IMR-90 (cell line): ENCODE results near the gene VSIR. TPM values are rescaled to one million over a fixed set of nuclear protein-coding genes. Genes with fewer than 3 reads are reported as not detected.

Experiments
- ATAC-seq: fragments of 200-7000 bp; cut with Tn5 transposase; 2 replicates; pipeline ENCODE4 v1.9.1; 2020; ENCODE audit warnings: low read depth, mild to moderate bottlenecking, moderate library complexity
- BruUV-seq: library from RNA; stranded (reverse); fragments of 400-500 nt; replicated peaks from 2 replicates; lab custom pipeline; 2021; lab: Mats Ljungman, UMichigan
- CTCF ChIA-PET: fragments of 300-600 bp; formaldehyde crosslinking; extraction: SDS; loops from one replicate; lab custom pipeline; 2021; ENCODE audit warnings: antibody characterized with exemption; lab: Yijun Ruan, JAX
- POLR2A ChIA-PET: fragments of 300-600 bp; sonication (Branson Sonifier 250); formaldehyde crosslinking; loops from one replicate; lab custom pipeline; 2022; ENCODE audit warnings: antibody characterized with exemption; ENCODE audit not compliant: unreplicated experiment; lab: Charles Lee
- DNase-seq: peaks from one replicate; pipeline ENCODE4 v3.0.0; 2013
- H2AFZ ChIP-seq: replicated peaks from 2 replicates; pipeline ENCODE3; 2013; ENCODE audit warnings: low read length, mild to moderate bottlenecking; ENCODE audit not compliant: poor library complexity
- H2AK5ac ChIP-seq: 2 replicates; pipeline ENCODE4 v1.6.1; 2013; ENCODE audit warnings: low read depth, low read length, inconsistent platforms
- H2AK9ac ChIP-seq: replicated peaks from 2 replicates; pipeline ENCODE3; 2013; ENCODE audit warnings: mild to moderate bottlenecking, low read depth, low read length, moderate library complexity; ENCODE audit not compliant: poor library complexity
- H2BK120ac ChIP-seq: 2 replicates; pipeline ENCODE4 v1.6.1; 2013; ENCODE audit warnings: low read depth, low read length, inconsistent platforms
- H2BK15ac ChIP-seq: 3 replicates; pipeline ENCODE4 v1.6.1; 2013; ENCODE audit warnings: low read depth, low read length, inconsistent platforms
- H2BK20ac ChIP-seq: 2 replicates; pipeline ENCODE4 v1.6.1; 2013; ENCODE audit warnings: low read depth, mild to moderate bottlenecking, inconsistent platforms, low read length, moderate library complexity
- H2BK5ac ChIP-seq: 2 replicates; pipeline ENCODE4 v1.6.1; 2013; ENCODE audit warnings: mild to moderate bottlenecking, low read depth, low read length, inconsistent platforms; ENCODE audit not compliant: poor library complexity, severe bottlenecking
- H3K14ac ChIP-seq: replicated peaks from 2 replicates; pipeline ENCODE4 v1.6.1; 2013; ENCODE audit warnings: low read depth, low read length, inconsistent platforms
- H3K18ac ChIP-seq: 2 replicates; pipeline ENCODE4 v1.6.1; 2013; ENCODE audit warnings: low read depth, low read length, control low read depth
- H3K23ac ChIP-seq: 2 replicates; pipeline ENCODE4 v1.6.1; 2013; ENCODE audit warnings: low read depth, low read length, inconsistent platforms
- H3K27ac ChIP-seq: 2 replicates; pipeline ENCODE4 v1.5.1; 2013; ENCODE audit warnings: mild to moderate bottlenecking, control low read depth, low read length; ENCODE audit not compliant: insufficient read depth
- H3K27me3 ChIP-seq: 2 replicates; pipeline ENCODE4 v1.6.1; 2013; ENCODE audit warnings: low read length; ENCODE audit not compliant: control insufficient read depth, insufficient read depth
- H3K36me3 ChIP-seq: 2 replicates; pipeline ENCODE4 v1.6.1; 2013; ENCODE audit warnings: low read length, mixed read lengths; ENCODE audit not compliant: control insufficient read depth, insufficient read depth
- H3K4ac ChIP-seq: 2 replicates; pipeline ENCODE4 v1.6.1; 2013; ENCODE audit warnings: low read depth, low read length, inconsistent platforms
- H3K4me1 ChIP-seq: 2 replicates; pipeline ENCODE4 v1.6.1; 2013; ENCODE audit warnings: low read length, mixed read lengths; ENCODE audit not compliant: control insufficient read depth, insufficient read depth
- H3K4me2 ChIP-seq: 2 replicates; pipeline ENCODE4 v1.6.1; 2013; ENCODE audit warnings: low read depth, mild to moderate bottlenecking, control low read depth, low read length, moderate library complexity
- H3K4me3 ChIP-seq: 2 replicates; pipeline ENCODE4 v1.5.1; 2013; ENCODE audit warnings: low read depth, mild to moderate bottlenecking, control low read depth, low read length, moderate library complexity; ENCODE audit not compliant: insufficient read depth
- H3K56ac ChIP-seq: 2 replicates; pipeline ENCODE4 v1.6.1; 2013; ENCODE audit warnings: low read length, inconsistent platforms; ENCODE audit not compliant: insufficient read depth; ENCODE audit errors: extremely low read depth
- H3K79me1 ChIP-seq, 2 experiments: 2 replicates each; pipeline ENCODE4 v1.6.1; 2013; ENCODE audit warnings: low read length in 2 of 2, inconsistent platforms in 1 of 2, low read depth in 1 of 2
- H3K9ac ChIP-seq: 2 replicates; pipeline ENCODE4 v1.6.1; 2013; ENCODE audit warnings: low read depth, low read length, control low read depth
- H3K9me1 ChIP-seq: 2 replicates; pipeline ENCODE4 v1.6.1; 2013; ENCODE audit warnings: low read length, inconsistent platforms; ENCODE audit not compliant: insufficient read depth
- H3K9me3 ChIP-seq: 2 replicates; pipeline ENCODE4 v1.6.1; 2013; ENCODE audit warnings: low read length; ENCODE audit not compliant: control insufficient read depth, insufficient read depth
- H4K20me1 ChIP-seq: 2 replicates; pipeline ENCODE4 v1.6.1; 2013; ENCODE audit warnings: low read length, inconsistent platforms; ENCODE audit not compliant: insufficient read depth
- H4K5ac ChIP-seq: 2 replicates; pipeline ENCODE4 v1.6.1; 2013; ENCODE audit warnings: mild to moderate bottlenecking, low read depth, low read length, control low read depth
- H4K8ac ChIP-seq, 2 experiments: 2 replicates each; pipeline ENCODE4 v1.6.1; 2013; ENCODE audit warnings: low read depth in 2 of 2, low read length in 2 of 2, control low read depth in 1 of 2, inconsistent platforms in 1 of 2
- H4K91ac ChIP-seq: 2 replicates; pipeline ENCODE4 v1.6.1; 2013; ENCODE audit warnings: low read depth, low read length, inconsistent platforms; ENCODE audit not compliant: insufficient read depth
- BHLHE40 ChIP-seq: fragments of 150-350 bp; IDR thresholded peaks from 2 replicates; pipeline ENCODE4 v1.6.1; 2016; ENCODE audit warnings: mild to moderate bottlenecking, low read depth, low read length
- CEBPB ChIP-seq: IDR thresholded peaks from 2 replicates; pipeline ENCODE4 v1.6.1; 2012; ENCODE audit warnings: low read depth, low read length, improper control_type of control experiment
- CTCF ChIP-seq: conservative IDR thresholded peaks from 2 replicates; pipeline ENCODE4 v1.5.1; 2012; ENCODE audit warnings: mild to moderate bottlenecking, low read depth, low read length, improper control_type of control experiment
- ELK1 ChIP-seq: fragments of 150-350 bp; IDR thresholded peaks from 2 replicates; pipeline ENCODE4 v1.6.1; 2016; ENCODE audit warnings: low read depth, mild to moderate bottlenecking, low read length, moderate library complexity, borderline replicate concordance
- MXI1 ChIP-seq: IDR thresholded peaks from 2 replicates; pipeline ENCODE4 v1.6.1; 2012; ENCODE audit warnings: low read depth, mild to moderate bottlenecking, low read length, moderate library complexity, borderline replicate concordance
- POLR2A ChIP-seq: IDR thresholded peaks from 2 replicates; pipeline ENCODE4 v1.6.1; 2012; ENCODE audit warnings: mild to moderate bottlenecking, low read depth, low read length
- WGBS, 2 experiments: methylation state at CpG; one replicate each; pipeline versions ENCODE4 v1.1.5 to v1.1.7; 2013; ENCODE audit warnings: missing lambda C conversion rate in 2 of 2; ENCODE audit not compliant: insufficient read length in 1 of 2; ENCODE audit errors: extremely low coverage in 2 of 2; 5-methylcytosine and 5-hydroxymethylcytosine counted together
- dilution Hi-C: fragments of 300-500 bp; cut with HindIII; formaldehyde crosslinking; loops from one replicate; pipeline ENCODE4 v1.14.3; 2018; ENCODE audit warnings: low sequenced_read_pairs; ENCODE audit not compliant: unreplicated experiment
- in situ Hi-C: fragments of 300-500 bp; cut with MboI; formaldehyde crosslinking; loops from 3 replicates; pipeline ENCODE4 v1.14.3; 2019; ENCODE audit warnings: low sequenced_read_pairs, inconsistent platforms, mixed read lengths
- intact Hi-C: fragments of 100-400 bp; cut with micrococcal nuclease; formaldehyde crosslinking; loops from 2 replicates; pipeline ENCODE4 v1.10.0; 2022
- polyA plus RNA-seq, 3 experiments: library from polyadenylated mRNA; depleted of rRNA; stranded (reverse); fragments of >200 nt; gene quantifications; 2 replicates each; pipeline ENCODE4 v1.2.3, GENCODE V29; 2012; ENCODE audit warnings: low replicate concordance in 1 of 3
- total RNA-seq: library from RNA; depleted of rRNA; stranded (reverse); fragments of >200 nt; gene quantifications from 2 replicates; pipeline ENCODE4 v1.2.3, GENCODE V29; 2012

The VSIR gene
- total and polyA plus RNA-seq, 2 of the 4 experiments (the other 2 are of a cell fraction), result 5.0 to 23.8 TPM

- no peak overlapping the region for H3K18ac ChIP-seq
- H3K79me1 ChIP-seq, result no peaks in the 10 kb centered on the region
- H4K8ac ChIP-seq, result no peak overlapping the region
- DNase-seq (no peak), ATAC-seq (no peak)
- H3K9me3 ChIP-seq, result no peaks in the 10 kb centered on the region
- H2BK20ac ChIP-seq, result no peak overlapping the region
- H3K4me1 ChIP-seq, result no peaks in the 10 kb centered on the region
- H2AK5ac ChIP-seq, result no peak overlapping the region
- dilution Hi-C loops, result no loop called here
- H3K14ac ChIP-seq, result no peak overlapping the region
- in situ Hi-C loops, result loop anchor here (10.0 kb wide), 2 partner anchors 428 to 498 kb away; partner anchors contain the start of gene SLC29A3
- H3K27me3 ChIP-seq, result peaks cover 4% of the 10 kb centered on the region; the same call in 1 of the 2 replicates
- no peak overlapping the region for H2AK9ac ChIP-seq
- H4K20me1 ChIP-seq, result peaks cover 22% of the 10 kb centered on the region
- BruUV-seq, result no TSS peak
- H3K9me1 ChIP-seq, result no peaks in the 10 kb centered on the region; the same call in 1 of the 2 replicates
- H3K9ac ChIP-seq, result no peak overlapping the region
- no peak overlapping the region for H2BK15ac ChIP-seq
- intact Hi-C loops, result loop anchor here (1.0 to 5.0 kb wide), 4 partner anchors 101 to 499 kb away; no protein-coding TSS in a partner anchor
- POLR2A ChIA-PET, result no interaction called here
- no peak overlapping the region for H3K4ac ChIP-seq
- no peak overlapping the region for H4K91ac ChIP-seq
- H3K4me2 ChIP-seq, result no peak overlapping the region
- H3K36me3 ChIP-seq, result peaks cover 27% of the 10 kb centered on the region
- no peak for TF ChIP-seq CEBPB
- TF ChIP-seq CTCF, result no peak
- no peak for TF ChIP-seq MXI1
- no peak for TF ChIP-seq BHLHE40
- TF ChIP-seq ELK1, result no peak
- no peak for TF ChIP-seq POLR2A
- no peak overlapping the region for H3K56ac ChIP-seq
- H2BK5ac ChIP-seq, result no peak overlapping the region
- no CpG with 5 or more reads among the region's 11 CpGs for WGBS, 2 experiments
- no peak overlapping the region for H3K23ac ChIP-seq
- CTCF ChIA-PET, result interaction anchor here (1.4 to 1.7 kb wide), 2 partner anchors 12 to 117 kb away, joined by 3 to 6 read pairs; no protein-coding TSS in a partner anchor
- H2AFZ ChIP-seq, result no peak overlapping the region
- H3K27ac ChIP-seq, result no peak overlapping the region
- H2BK120ac ChIP-seq, result no peak overlapping the region
- H4K5ac ChIP-seq, result no peak overlapping the region
- H3K4me3 ChIP-seq, result no peak overlapping the region
Measured at GRCh38 chr10:71812913-71813590, 39.7 kb upstream of the VSIR start.
